H1 (cell line): ENCODE results near the gene RAB3B.

Experiments used
- BCL11A ChIP-seq, 2 experiments: IDR thresholded peaks; one replicate each; pipeline ENCODE4 v1.6.1; 2011; ENCODE audit warnings: low read depth in 2 of 2, low read length in 2 of 2, mild to moderate bottlenecking in 2 of 2
- CEBPB ChIP-seq: IDR thresholded peaks from 2 replicates; pipeline ENCODE4 v1.6.1; 2012; ENCODE audit warnings: low read depth, low read length
- CHD1 ChIP-seq: IDR thresholded peaks from 2 replicates; pipeline ENCODE4 v1.6.1; 2012; ENCODE audit warnings: low read depth, low read length, improper control_type of control experiment
- EGR1 ChIP-seq: IDR thresholded peaks from 2 replicates; pipeline ENCODE4 v1.6.1; 2011; ENCODE audit warnings: low read depth, low read length, borderline replicate concordance
- EZH2 ChIP-seq: fragments of 200-600 bp; sonication (generic); IDR thresholded peaks from 2 replicates; pipeline ENCODE4 v1.7.1; 2012; ENCODE audit warnings: low read depth, mild to moderate bottlenecking, moderate library complexity, low read length, inconsistent platforms; ENCODE audit not compliant: severe bottlenecking
- JUN ChIP-seq: IDR thresholded peaks from 2 replicates; pipeline ENCODE4 v1.6.1; 2011; ENCODE audit warnings: low read depth, mild to moderate bottlenecking, improper control_type of control experiment, low read length
- KDM1A ChIP-seq: fragments of 200-600, 300-600 bp; sonication (generic); IDR thresholded peaks from 2 replicates; pipeline ENCODE4 v1.7.1; 2016; ENCODE audit warnings: mild to moderate bottlenecking, low read length, borderline replicate concordance
- POLR2A ChIP-seq, 2 experiments: IDR thresholded peaks; 1 replicate in 1 of 2; 2 replicates in 1 of 2; pipeline ENCODE4 v1.6.1; 2011; ENCODE audit warnings: low read depth in 2 of 2, low read length in 2 of 2, mild to moderate bottlenecking in 2 of 2; ENCODE audit errors: control extremely low read depth in 1 of 2
- POLR2AphosphoS5 ChIP-seq: IDR thresholded peaks from 2 replicates; pipeline ENCODE4 v1.6.1; 2011; ENCODE audit warnings: low read depth, low read length
- RFX5 ChIP-seq: IDR thresholded peaks from 2 replicates; pipeline ENCODE4 v1.6.1; 2011; ENCODE audit warnings: low read depth, low read length, improper control_type of control experiment, borderline replicate concordance
- TAF1 ChIP-seq: IDR thresholded peaks from 2 replicates; pipeline ENCODE4 v1.6.1; 2011; ENCODE audit warnings: mild to moderate bottlenecking, low read depth, low read length
- TBP ChIP-seq: IDR thresholded peaks from 2 replicates; pipeline ENCODE4 v1.6.1; 2011; ENCODE audit warnings: low read depth, low read length, improper control_type of control experiment
- ZNF274 ChIP-seq: IDR thresholded peaks from 2 replicates; pipeline ENCODE4 v1.7.0; 2012; ENCODE audit warnings: low read length, borderline replicate concordance; ENCODE audit errors: extremely low read depth
- TF ChIP-seq, protein P1 (sequence below), 3 experiments: IDR thresholded peaks; 1 replicate in 2 of 3; 2 replicates in 1 of 3; pipeline versions ENCODE4 v1.5.1 to v1.6.1; 2011; ENCODE audit warnings: low read length in 3 of 3, mild to moderate bottlenecking in 3 of 3, inconsistent platforms in 2 of 3, low read depth in 1 of 3, moderate library complexity in 1 of 3; ENCODE audit not compliant: insufficient read depth in 1 of 3; ENCODE audit errors: control extremely low read depth in 1 of 3

DNA sequence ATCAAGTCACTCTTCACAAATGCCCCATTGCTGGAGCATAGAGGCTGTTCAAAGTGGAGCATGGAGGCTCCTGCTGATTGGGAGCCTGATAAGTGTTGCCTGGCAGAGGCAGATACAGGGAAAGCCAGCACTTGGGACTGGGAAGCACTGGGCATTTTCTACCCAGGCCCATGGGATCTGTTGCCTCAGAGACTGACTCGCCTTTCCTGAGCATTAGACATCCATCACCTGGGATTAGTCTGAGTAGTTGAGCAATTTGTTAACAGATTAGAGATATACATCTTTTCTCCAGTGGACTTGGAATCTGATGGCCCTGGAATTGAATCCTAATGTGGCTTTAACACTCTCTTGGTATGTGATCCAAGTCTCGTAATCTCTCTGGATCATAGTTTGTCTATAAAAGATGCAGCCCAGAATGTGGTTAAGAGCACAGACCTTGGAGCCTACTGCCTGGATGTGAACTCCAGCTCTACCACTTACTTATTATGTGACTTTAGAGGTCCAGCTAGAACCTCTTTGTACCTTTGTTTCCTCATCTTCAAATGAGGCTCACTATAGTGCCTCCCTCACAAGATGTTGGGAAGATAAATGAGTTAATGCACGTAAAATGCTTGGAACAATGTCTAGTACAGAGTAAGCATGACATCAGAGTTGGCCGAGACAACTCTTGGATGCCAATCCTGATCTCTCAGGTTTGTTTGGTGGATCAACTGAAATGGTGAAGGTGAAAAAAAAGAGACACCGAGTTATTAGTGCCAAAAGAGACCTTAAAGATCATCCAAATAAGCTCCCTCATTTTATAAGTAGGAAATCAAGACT lies 73.7 kb downstream of the RAB3B start:
- TF ChIP-seq JUN = no peak
- TF ChIP-seq TAF1 = no peak
- TF ChIP-seq POLR2A (IDR thresholded peaks at IDR 0.05; ENCODE audit: control extremely low read depth in 1 of 2, low read depth in 2 of 2, low read length in 2 of 2) = no peak
- TF ChIP-seq, protein P1, sequence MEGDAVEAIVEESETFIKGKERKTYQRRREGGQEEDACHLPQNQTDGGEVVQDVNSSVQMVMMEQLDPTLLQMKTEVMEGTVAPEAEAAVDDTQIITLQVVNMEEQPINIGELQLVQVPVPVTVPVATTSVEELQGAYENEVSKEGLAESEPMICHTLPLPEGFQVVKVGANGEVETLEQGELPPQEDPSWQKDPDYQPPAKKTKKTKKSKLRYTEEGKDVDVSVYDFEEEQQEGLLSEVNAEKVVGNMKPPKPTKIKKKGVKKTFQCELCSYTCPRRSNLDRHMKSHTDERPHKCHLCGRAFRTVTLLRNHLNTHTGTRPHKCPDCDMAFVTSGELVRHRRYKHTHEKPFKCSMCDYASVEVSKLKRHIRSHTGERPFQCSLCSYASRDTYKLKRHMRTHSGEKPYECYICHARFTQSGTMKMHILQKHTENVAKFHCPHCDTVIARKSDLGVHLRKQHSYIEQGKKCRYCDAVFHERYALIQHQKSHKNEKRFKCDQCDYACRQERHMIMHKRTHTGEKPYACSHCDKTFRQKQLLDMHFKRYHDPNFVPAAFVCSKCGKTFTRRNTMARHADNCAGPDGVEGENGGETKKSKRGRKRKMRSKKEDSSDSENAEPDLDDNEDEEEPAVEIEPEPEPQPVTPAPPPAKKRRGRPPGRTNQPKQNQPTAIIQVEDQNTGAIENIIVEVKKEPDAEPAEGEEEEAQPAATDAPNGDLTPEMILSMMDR (IDR thresholded peaks at IDR 0.05; ENCODE audit: control extremely low read depth in 1 of 3, insufficient read depth in 1 of 3, low read depth in 1 of 3, low read length in 3 of 3) = no peak
- TF ChIP-seq EZH2 = no peak
- TF ChIP-seq TBP = no peak
- no peak for TF ChIP-seq KDM1A
- TF ChIP-seq EGR1 = no peak
- TF ChIP-seq RFX5 = no peak
- TF ChIP-seq CHD1 = no peak
- no peak for TF ChIP-seq POLR2AphosphoS5
- no peak for TF ChIP-seq BCL11A (IDR thresholded peaks at IDR 0.05; ENCODE audit: low read depth in 2 of 2, low read length in 2 of 2)
- no peak for TF ChIP-seq CEBPB
- no peak for TF ChIP-seq ZNF274
